CD4-positive, alpha-beta T cell treated with Interleukin-21 for 1 hour (primary cell): ENCODE results near the gene KCNJ4.
"Not testable (repeated sequence)": the region's sequence is repeated elsewhere in the genome, so short reads cannot be mapped to it uniquely, and the experiment has no call there.

Experiments
- DNase-seq: peaks from one replicate; pipeline ENCODE4 v3.0.0-alpha.2; 2020

The KCNJ4 gene

DNA sequence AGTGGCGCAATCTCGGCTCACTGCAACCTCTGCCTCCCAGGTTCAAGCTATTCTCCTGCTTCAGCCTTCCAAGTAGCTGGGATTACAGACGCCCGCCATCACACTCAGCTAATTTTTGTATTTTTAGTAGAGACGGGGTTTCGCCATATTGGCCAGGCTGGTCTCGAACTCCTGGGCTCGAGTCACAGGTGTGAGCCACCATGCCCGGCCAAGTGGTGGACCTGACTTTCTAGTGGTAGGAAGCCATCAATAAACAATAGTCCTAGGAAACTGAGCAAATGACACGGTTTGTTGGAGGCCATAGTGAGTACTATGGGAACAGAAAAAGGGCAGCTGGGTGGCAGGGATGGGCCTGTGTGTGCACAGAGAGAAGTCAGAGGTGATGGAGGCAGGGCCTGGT lies 15.2 kb upstream of the KCNJ4 start:
- DNase-seq = not testable (repeated sequence)

DNA sequence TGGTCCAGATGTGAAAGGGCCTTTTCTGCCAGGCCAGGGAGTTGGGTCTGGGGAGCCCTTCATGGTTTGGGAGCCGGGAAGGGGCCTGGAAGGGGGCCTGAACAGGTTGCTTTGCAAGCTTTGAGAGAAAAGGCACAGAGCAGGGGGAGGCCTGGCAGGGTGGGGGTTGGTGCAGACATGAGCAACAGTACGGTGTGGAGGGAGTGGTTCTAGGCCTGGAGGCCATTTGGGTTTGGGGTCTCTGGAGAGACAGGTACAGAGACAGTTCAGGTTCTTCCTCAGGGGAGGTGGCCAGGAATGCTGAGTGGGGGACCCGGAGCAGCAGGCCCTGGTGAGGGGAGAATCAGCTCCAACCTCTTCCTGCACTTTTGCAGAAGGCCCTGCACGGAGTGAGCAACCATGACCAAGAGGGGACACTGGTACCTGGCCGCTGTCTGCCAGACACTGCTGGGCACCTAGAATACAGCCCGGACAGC lies 14.3 kb upstream of the KCNJ4 start:
- DNase-seq = no peak

DNA sequence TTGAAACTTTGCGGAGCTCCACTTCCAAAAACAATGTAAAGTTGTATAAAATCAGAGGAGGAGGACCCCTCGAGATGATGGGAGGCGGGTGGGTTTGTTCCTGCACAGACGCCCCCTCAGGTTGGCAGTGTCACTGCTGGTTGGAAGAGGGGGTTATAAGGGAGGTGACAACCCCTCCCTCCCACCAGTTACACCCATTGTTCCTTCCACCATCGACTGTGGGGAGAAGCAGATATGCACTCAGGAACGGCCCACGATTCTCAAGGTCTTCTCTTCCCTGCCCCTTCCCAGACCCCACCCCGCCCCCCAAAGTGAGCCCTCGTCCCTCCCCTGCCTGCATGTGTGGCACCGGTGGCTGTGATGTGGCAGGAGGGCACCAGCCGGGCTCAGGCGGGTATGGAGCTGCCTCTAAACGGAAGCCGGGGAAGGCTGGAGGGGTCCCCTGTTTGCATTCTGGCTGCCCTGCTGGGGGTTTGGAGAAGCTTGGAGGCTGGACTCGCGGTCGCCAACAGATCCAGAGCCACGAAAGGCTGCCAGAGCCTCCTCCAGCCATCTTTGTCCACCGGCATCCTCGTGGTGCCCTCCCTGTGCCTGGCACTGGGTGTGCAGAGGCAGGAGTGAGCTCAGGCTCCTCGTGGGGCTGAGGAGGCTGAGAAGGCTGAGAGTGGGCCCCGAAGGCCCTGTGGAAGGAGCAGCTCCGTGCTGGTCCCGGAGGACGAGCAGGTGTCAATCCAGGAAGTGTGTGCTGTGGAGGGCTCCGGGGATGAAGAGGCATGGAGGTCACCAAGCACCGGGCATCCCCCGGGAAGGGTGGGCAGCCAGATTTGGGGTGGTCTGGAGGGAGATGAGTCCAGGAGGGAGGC lies 13.7 kb upstream of the KCNJ4 start:
- no peak for DNase-seq

DNA sequence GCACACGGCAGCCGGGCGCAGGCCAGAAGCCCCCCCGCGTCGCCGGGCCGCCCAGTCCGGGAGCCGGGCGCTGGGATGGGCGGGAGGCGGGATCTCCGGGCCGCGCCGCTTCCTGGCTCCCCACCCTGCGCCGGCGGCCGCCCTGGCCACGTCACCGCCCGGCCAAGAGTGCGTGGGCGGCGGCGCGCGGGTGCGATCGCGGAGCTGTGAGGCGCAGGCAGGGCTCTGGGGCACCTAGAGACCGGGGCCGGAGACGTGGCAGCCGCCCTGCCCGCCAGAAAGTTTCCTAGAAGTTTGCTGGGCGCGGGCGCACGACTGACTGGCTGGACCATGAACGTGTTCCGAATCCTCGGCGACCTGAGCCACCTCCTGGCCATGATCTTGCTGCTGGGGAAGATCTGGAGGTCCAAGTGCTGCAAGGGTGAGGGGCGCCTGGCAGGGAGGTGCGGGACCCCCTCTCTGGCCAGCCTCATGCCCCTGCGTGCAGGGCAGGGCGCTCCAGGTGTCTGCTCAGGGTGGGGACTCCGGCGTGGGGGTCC lies 13.0 kb upstream of the KCNJ4 start, which contains the start of gene KDELR3:
TSS of gene KDELR3 (plus strand) at position 193 of the 539 bp plus-strand sequence. CDS start at position 331, 138 bp downstream.
- peak; percentile 35 for DNase-seq

DNA sequence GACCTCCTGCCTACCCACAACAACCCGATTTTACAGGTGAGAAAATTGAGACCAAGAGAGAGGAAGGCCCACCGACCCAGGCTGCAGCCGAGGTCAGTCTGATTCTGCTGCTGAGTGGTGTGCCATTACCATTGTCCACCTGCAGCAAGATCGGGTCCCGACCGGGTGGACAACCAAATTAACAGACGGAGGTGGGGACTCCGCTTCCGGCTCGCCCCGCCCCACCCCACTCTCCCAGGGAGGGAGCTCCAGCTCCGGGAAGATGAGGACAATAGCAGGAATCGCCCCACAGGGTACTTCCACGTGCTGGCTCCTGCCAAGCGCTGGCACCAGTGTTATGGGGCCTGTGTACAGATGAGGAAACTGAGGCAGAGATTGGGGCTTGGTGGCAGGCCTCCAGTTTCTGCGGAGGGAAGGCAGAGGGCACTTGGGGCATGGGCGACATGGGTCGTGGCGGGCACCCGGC lies 12.5 kb upstream of the KCNJ4 start:
- DNase-seq = no peak

DNA sequence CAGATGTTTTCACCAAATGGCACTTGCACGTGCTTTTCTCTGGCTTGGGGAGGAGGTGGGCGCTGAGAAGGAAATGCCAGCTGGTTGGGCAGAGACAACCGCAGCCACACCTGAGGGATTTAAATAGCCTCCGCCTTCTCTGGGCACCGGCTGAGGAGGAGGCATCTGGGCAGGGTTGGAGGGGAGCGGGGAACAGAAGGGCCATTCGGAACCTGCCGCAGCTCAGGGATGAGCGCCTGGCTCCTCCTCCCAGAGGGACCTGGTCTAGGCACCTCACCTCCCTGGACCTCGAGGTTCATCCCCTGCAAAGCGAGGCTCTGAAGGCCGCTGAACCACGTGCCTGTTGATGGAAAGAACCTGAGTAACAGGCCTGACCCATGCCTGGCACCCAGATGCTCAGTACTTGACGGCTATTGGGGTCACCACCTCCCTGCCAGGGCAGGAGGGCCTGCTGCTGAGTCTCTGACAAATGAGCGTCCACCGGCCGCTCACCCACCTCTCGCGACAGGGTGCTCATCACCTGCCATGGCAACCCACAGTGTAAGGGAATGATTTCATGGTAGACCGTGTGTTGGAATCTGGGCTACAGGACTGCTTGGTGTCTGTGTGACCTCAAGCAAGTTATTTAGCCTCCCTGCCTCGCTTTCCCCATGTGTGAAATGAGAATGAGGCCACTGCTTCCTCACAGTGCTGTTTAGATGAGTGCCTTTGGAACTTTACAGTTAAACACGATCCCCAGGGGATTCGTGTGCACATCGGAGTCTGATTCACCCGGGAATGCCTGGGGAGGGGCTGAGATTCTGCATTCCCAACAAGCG lies 10.9 kb upstream of the KCNJ4 start:
- no peak for DNase-seq

DNA sequence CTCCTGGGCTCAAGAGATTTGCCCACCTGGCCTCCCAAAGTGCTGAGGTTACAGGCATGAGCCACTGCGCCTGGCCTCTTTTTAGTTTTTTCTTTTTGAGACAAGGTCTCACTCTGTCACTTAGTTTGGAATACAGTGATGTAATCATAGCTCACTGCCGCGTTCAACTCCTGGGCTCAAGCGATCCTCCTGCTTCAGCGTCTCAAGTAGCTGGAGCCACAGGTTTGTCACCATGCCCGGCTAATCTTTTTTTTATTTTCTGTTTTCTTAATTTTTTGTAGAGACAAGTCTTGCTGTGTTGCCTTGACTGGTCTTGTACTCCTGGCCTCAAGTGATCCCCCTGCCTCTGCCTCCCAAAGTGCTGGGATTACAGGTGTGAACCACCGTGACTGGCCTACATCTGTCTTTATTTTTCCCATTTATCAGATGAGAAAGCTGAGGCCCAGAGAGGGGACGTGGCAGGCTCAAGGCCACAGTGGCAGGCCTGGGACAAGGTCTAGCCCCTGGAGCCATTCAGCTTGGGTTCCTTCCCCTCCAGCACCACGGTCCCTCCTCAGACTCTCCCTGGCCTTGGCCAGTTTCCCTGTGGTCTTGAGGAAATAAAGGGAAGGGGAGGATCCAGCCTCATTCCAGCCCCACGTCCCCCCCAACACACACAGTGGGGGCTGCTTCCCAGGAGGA lies 10.1 kb upstream of the KCNJ4 start:
- DNase-seq = no peak

DNA sequence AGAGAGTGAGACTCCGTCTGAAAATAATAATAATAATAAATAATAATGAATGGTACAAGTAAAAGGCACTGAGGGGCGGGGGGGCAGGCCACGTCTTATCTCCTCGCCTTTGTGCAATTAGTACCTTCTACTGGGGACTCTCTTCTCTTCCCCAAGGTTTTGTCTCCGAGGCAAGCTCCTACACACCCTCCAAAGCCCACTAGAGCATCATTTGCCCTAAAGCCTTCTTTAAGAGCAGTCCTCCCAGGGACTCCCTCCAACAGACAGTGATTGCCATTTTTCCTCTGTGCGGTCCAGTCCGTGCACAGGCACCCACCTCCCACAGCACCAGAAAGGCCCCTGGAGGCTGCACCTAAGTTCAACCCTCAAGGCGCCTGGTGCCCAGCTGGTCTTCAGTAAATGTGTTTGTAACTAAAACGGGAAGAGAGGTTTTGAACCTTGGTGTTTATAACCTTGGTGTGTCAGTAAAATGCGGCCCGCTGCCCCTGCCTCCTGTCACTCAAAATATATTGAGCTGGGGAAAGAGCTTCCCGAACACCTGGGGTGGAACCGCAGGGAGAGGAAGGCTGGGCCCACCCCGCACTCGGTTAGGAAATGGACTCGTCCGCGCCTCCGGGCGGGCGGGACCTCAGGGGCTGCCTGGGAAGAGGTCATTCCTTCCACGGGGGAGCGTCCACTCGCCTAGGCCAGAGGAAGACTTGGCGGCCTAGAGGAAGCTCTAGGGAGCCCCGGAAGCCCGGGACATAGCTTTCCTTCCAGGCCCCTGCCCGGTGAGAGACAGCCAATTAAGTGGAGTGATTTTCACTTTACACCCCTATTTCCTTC lies 8.2 kb upstream of the KCNJ4 start:
- no peak for DNase-seq

DNA sequence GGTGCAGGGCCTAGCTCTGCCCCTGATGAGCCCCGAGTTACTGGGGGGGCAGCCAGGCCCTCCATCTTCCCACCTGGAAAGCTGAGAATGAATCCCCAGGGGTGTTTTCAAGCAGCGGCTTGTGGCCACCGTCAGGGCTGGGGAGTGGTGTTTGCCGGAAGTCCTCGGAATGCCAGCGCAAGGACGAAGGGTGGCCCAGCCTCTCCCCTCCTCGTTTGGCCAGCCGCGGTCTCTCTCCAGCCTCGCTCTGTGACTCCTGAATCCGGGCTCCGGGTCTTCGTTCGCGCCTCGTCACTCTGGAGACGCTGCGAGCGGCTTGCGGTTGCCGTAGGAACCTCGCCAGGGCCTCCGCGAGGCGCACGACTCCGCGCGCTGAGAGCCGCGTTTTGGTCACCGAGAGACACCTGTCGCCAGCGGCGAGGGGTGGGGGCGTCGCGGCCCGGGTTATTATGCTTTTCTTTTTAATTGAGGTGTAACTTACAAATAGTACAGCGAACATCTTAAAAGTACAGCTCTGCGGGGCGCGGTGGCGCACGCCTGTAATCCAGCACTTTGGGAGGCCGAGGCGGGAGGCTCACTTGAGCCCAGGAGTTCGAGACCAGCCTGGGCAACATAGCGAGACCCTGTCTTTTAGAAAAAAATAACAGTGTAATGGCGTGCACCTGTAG lies 6.5 kb upstream of the KCNJ4 start:
- peak; percentile 51 for DNase-seq

DNA sequence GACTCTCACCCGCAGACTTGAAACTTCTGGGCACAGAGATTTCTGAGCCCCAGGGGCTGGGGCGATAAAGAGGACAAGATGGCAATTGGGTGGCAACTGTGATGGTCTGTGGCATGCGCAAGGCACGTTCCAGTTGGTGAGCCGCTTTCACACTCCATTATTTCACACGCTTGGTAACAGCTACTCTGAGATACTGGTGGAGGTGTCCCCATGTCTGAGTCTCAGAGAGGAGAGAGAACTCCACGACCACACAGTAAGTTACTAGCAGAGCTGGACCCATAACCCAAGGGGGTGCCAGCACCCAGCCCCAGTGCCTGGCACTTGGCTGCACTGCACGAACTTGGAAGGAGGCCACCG lies 6.0 kb upstream of the KCNJ4 start:
- DNase-seq = no peak

DNA sequence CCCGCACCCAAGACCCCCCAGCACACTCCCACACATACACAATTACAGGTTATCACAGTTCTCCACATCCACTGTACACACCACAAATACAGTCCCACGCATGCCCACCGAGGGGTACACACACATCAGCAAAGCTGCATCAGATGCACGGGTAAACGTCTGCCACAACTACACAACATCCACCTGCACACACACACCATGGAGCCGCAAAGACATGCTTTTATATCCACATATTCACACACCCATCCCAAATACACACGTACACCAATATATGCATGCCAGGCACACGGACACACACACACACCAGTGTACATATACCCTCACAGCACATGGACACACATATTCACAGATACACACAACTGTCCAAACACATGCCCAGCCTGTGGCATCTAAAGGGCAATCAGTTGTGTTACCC lies 5.4 kb upstream of the KCNJ4 start:
- DNase-seq = no peak

DNA sequence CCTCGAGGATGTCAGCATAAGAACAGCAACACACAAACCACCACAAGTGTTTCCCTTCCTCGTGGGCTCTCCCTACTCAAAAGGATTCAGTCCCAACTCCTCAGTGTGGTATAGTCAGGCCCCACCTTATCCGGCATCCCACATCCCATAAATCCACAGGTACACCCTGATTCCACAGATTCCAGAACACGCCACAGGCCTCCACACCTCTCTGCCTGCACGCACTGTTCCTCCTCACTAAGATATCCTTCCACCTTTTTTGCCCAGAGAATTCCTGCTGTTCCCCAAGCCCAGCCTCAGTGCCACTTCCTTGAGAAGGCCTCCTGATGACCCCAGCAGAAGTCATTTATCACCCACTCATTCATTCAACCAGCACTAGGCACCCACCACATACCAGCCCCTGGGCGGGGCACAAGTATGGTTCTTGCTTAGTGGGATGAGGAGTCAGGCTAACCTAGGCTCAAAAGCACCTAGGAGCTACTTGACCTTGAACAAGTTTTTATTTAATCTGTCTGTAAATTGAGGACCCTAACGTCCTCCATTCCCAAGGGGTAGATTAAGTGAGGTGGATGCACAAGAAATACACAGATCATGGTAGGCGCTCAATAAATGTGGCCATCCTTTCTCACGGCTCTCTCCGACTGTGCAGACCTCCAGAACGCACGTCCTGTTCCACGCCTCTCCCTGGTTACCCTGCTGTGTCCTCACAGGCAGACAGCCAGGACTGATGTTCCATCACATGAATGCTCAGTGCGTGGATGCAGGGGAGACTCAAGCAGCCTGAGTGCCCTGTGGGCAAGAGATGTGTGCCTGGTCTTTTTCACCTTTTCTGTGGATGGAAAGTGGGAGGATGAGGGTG lies 2.1 kb upstream of the KCNJ4 start:
- no peak for DNase-seq

DNA sequence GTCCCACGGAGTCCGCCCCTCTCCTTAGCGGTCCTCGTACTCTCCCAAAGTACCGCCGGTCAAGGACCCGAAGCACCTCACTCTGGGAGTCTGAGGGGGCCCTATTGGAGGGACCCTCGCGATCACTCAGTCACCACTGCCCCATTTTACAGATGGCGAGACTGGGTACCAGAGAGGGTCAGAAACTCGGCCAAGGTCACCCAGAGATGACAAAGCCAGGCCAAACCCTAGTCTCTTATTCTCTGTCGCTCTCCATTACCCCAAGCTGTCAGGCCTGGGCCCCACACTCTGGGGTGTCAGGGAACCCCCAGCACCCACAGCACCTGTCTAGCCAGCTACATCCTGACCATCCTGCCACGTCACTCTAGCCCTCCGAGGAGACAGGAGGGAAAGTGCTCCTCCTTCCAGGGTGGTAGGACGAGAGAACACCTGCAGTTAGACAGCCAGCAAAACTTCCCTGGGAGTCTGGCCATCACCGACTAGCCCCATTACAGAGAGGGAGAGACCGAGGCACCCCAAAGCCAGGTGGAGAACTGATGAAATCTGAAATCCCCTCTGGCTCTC lies 1.4 kb upstream of the KCNJ4 start:
- no peak for DNase-seq

DNA sequence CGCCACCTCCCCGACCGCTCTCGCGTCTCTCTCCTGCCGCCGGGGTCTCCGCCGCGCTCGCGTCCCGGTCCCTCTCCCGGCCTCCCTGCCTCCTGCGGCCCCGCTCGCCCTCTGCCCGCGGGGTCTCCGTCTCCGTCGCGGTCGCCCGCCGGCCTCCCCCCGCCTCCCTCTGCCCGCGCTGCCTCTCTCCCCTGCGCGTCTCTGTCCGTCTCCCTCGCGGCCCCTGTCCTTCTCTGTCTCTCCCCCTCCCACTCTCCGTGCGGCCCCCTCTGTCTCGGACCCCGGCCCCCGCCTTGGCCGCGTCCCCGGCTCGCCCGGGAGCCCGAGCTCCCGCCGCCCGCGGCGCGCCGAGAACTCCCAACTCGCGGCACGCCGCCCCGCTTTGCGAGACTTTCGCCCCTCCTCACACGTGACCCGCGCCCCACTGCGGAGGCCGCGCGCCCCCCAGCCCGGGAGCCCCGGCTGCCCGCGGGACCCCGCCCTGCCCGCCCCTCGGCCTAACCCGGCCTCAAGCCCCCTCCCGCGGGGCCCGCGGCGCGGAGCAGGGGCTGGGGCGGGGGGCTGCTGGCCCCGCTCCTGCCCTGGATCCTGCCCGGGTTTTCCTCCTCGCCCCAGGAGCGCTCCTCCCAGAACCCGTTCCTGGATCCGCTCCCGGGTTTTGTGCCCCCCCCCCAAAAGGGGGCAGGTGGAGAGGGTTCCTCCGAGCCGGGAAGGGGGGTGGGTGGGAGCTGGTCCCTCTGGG lies 702 bp upstream of the KCNJ4 start:
- no peak for DNase-seq

DNA sequence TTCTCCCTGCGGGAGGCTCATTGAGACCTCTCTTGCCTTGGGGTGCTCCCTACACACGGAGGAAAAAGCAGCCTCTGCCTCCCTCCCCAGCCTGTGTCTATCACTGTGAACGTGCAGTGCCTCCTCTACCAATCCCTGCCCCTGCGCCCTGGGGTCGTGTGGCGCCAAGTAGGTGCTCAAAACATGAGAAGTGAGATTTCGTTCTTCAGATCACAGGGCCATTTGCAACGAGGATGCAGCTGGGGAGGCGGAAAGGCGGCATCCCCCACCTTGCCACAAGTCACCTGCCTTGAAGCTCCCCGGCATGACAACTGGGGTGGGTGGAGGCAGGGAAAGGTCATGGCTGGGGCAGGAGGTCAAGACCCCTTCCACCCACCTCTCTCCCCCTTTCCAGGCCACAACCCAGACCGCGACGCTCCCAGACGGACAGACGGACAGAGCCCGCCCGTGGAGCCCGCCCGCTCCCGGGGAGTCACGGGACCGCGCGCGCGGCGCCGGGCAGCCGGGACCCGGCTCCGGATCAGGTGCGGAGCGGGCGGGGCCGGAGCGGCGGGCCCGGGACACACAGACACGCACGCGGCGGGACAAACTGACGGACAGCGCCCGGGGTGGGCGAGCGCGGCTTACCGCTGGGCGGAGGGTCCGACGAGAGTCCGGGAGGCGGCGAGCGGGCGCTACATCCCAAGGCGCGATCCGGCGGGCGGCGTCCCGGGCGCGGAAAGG lies 485 bp downstream of the KCNJ4 start:
- no peak for DNase-seq

DNA sequence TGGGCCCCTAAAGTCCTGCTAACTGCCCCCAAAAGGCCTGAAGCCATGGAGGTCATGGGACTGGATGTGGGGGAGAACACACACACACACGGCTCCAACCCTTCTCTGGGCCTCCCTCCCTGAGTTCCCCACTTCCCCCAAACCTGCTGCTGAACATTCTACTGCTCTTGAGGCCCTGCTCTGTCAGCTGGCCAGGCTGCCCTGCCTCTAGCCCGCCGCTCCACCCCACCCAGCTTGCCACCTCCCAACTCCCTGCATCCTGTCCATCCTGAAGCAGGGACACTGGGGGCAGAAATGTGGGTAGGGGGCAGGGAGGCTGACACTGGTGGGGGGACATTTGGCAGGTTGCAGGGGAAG lies 1.0 kb downstream of the KCNJ4 start:
- DNase-seq = no peak

DNA sequence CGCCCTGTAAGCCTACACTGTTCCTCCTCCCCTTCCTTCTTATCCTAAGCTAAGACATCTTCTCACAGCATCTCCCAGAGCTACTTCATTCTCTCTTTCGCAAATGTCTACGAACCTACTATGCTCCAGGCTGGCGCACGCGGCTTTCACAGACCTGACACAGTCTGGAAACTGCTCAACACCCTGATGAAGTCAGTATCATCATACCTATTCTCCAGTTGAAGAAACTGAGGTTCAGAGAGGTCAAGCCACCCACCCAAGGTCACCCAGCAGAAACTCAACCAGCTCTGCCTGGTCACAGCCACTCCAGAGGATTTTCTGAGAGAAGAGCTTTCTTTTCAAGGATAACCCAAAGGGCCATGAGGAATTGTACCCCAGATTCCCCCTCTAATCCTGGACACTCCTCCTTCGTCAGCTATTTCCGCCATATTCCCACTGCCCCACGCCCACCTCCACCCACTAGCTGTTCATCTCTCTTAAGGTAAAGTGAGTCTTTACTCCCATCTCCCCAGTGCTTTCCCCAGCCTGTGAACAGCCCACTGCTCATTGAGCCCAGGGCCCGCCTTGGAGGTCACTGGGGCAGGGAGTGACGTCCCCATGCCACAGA lies 1.8 kb downstream of the KCNJ4 start:
- DNase-seq = no peak

DNA sequence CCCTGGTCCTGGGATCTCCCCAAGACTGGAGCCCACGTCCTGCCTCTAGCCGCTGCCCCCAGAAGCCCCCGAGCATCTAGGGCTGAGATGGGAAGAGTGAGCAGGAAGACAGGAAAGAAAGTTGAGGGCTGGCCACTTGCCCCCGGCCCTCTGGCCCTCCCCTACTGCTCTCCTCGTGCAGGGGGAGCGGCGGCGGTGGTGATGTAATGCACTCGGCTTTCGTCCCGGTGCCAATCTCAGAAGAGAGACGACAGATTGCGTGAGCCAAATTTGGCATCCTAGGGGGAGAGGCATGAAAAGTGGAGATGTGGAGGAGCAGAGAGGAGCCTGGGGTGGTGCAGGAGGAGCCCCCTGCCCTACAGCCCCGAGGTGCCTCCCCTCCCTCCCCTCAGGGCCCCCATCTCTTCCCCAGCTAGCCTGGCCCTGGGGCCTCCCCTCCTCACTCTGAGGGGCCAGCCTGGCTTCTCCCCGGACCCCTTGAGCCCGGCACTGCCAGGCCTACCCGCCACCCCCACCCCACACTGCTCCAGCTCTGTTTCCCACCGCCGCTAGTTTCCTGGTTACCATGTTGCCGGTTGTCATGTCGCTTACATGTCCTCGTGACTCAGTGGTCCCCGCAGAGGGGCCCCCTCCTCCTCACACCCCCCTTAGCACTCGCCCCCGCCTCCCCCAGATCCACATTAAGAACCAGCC lies 2.5 kb downstream of the KCNJ4 start:
- DNase-seq = no peak
